Activated CD8-positive, alpha-beta memory T cell treated with anti-CD3 and anti-CD28 coated beads, Interleukin-2, amount 50 U/mL, for 4 hours (primary cell): ENCODE data around the gene SNRNP200.
"Not testable (repeated sequence)": the region's sequence is repeated elsewhere in the genome, so short reads cannot be mapped to it uniquely, and the experiment has no call there.

Source experiments
- DNase-seq: peaks from one replicate; pipeline ENCODE4 v3.0.0-alpha.2; 2020

The SNRNP200 gene

GRCh38 chr2:96325041-96325883 is 19.9 kb upstream of the SNRNP200 start, which contains the start of gene ITPRIPL1:
Gene ITPRIPL1, plus strand, starts transcription at chr2:96325317. Its CDS starts 523 bp downstream, at chr2:96325840.
- DNase-seq: peak; percentile 39

- DNase-seq: peak; percentile 29
Observed at GRCh38 chr2:96324721-96325040, 19.3 kb upstream of the SNRNP200 start.

GRCh38 chr2:96323849-96324248 is 18.5 kb upstream of the SNRNP200 start:
- DNase-seq: no peak

- peak; percentile 27 for DNase-seq
Observed at GRCh38 chr2:96320728-96321622, 15.6 kb upstream of the SNRNP200 start.

- no peak for DNase-seq
Observed at GRCh38 chr2:96320326-96320725, 15.0 kb upstream of the SNRNP200 start.

- no peak for DNase-seq
Observed at GRCh38 chr2:96319396-96319795, 14.1 kb upstream of the SNRNP200 start.

GRCh38 chr2:96318723-96319122 is 13.4 kb upstream of the SNRNP200 start:
- no peak for DNase-seq

GRCh38 chr2:96317584-96317997 is 12.2 kb upstream of the SNRNP200 start:
- DNase-seq: no peak

- no peak for DNase-seq
Observed at GRCh38 chr2:96316999-96317398, 11.7 kb upstream of the SNRNP200 start.

- peak; percentile 29 for DNase-seq
Observed at GRCh38 chr2:96315400-96316071, 10.2 kb upstream of the SNRNP200 start.

GRCh38 chr2:96315005-96315399 is 9.7 kb upstream of the SNRNP200 start:
- no peak for DNase-seq

GRCh38 chr2:96308248-96308647 is 2.9 kb upstream of the SNRNP200 start:
- no peak for DNase-seq

- no peak for DNase-seq
Observed at GRCh38 chr2:96306370-96306769, 1.0 kb upstream of the SNRNP200 start.

- DNase-seq: peak; percentile 18
Observed at GRCh38 chr2:96305979-96306308, 598 bp upstream of the SNRNP200 start.

GRCh38 chr2:96304606-96305005 is 740 bp downstream of the SNRNP200 start:
- DNase-seq: no peak

- DNase-seq: no peak
Observed at GRCh38 chr2:96301865-96302264, 3.5 kb downstream of the SNRNP200 start.

GRCh38 chr2:96296925-96297324 is 8.4 kb downstream of the SNRNP200 start:
- no peak for DNase-seq

GRCh38 chr2:96294271-96294670 is 11.1 kb downstream of the SNRNP200 start:
- DNase-seq: not testable (repeated sequence)

GRCh38 chr2:96291751-96292150 is 13.6 kb downstream of the SNRNP200 start:
- DNase-seq: no peak

GRCh38 chr2:96287273-96287856 is 18.0 kb downstream of the SNRNP200 start:
- DNase-seq: no peak

- DNase-seq: no peak
Observed at GRCh38 chr2:96276787-96277499, 28.4 kb downstream of the SNRNP200 start.

- DNase-seq: no peak
Observed at GRCh38 chr2:96274355-96275056, 30.8 kb downstream of the SNRNP200 start.
